Measurements from ENCODE around the gene SUN2.

- no peak for TF ChIP-seq EZH2 (IDR thresholded peaks at IDR 0.05; ENCODE audit: borderline replicate concordance, low read depth, low read length, severe bottlenecking)
- TF ChIP-seq POLR2A (IDR thresholded peaks at IDR 0.05; ENCODE audit: low read depth, low read length) = no peak
- no peak for TF ChIP-seq MYC (IDR thresholded peaks at IDR 0.05; ENCODE audit: low read depth, low read length)
- TF ChIP-seq POLR2AphosphoS5 (IDR thresholded peaks at IDR 0.05; ENCODE audit: insufficient read depth, low read depth, low read length) = no peak
- TF ChIP-seq CTCF (IDR thresholded peaks at IDR 0.05; ENCODE audit: extremely low read depth in 1 of 2, insufficient read depth in 1 of 2, low read depth in 1 of 2, low read length in 2 of 2) = no peak
- TF ChIP-seq JUN (IDR thresholded peaks at IDR 0.05; ENCODE audit: borderline replicate concordance, insufficient read depth, insufficient read length, low read depth) = no peak
- TF ChIP-seq MAX (IDR thresholded peaks at IDR 0.05; ENCODE audit: insufficient read depth, insufficient read length) = no peak
Measured at GRCh38 chr22:38704654-38705234, 51.1 kb downstream of the SUN2 start.
